HTERT RPE-1 (cell line): ENCODE results near the gene PHC1.
"Not testable (repeated sequence)": the region's sequence is repeated elsewhere in the genome, so short reads cannot be mapped to it uniquely, and the experiment has no call there.

Experiments used
- in situ Hi-C: fragments of 300-500 bp; cut with MboI; formaldehyde crosslinking; loops from 4 replicates; pipeline ENCODE4 v1.14.3; 2020; ENCODE audit warnings: low sequenced_read_pairs

Gene PHC1

GRCh38 chr12:8914033-8914715, at the start of gene PHC1:
PHC1 (plus strand) TSS chr12:8914509; CDS start chr12:8917678, 3,169 bp downstream.
- in situ Hi-C loops = not testable (repeated sequence)

GRCh38 chr12:8866429-8866828, 47.9 kb upstream of the PHC1 start:
- in situ Hi-C loops = no loop called here

- in situ Hi-C loops = no loop called here
Observed at GRCh38 chr12:8867009-8867408, 47.3 kb upstream of the PHC1 start.

GRCh38 chr12:8867786-8868185, 46.5 kb upstream of the PHC1 start:
- in situ Hi-C loops = no loop called here

- in situ Hi-C loops = no loop called here
Observed at GRCh38 chr12:8870586-8870985, 43.7 kb upstream of the PHC1 start.

GRCh38 chr12:8871068-8871467, 43.2 kb upstream of the PHC1 start:
- in situ Hi-C loops = no loop called here

GRCh38 chr12:8876887-8877286, 37.4 kb upstream of the PHC1 start:
- in situ Hi-C loops = no loop called here

- in situ Hi-C loops = no loop called here
Observed at GRCh38 chr12:8886502-8887284, 27.6 kb upstream of the PHC1 start.

GRCh38 chr12:8887285-8887715, 27.0 kb upstream of the PHC1 start:
- in situ Hi-C loops = no loop called here

- in situ Hi-C loops = no loop called here
Observed at GRCh38 chr12:8890313-8891085, 23.8 kb upstream of the PHC1 start.

- in situ Hi-C loops = no loop called here
Observed at GRCh38 chr12:8891976-8892375, 22.3 kb upstream of the PHC1 start.

- in situ Hi-C loops = no loop called here
Observed at GRCh38 chr12:8894378-8894777, 19.9 kb upstream of the PHC1 start.

- in situ Hi-C loops = no loop called here
Observed at GRCh38 chr12:8894986-8895385, 19.3 kb upstream of the PHC1 start.

- in situ Hi-C loops = no loop called here
Observed at GRCh38 chr12:8897081-8897480, 17.2 kb upstream of the PHC1 start.

GRCh38 chr12:8899830-8900229, 14.5 kb upstream of the PHC1 start:
- in situ Hi-C loops = no loop called here

- in situ Hi-C loops = not testable (repeated sequence)
Observed at GRCh38 chr12:8902703-8903102, 11.6 kb upstream of the PHC1 start.

- in situ Hi-C loops = no loop called here
Observed at GRCh38 chr12:8903646-8904045, 10.7 kb upstream of the PHC1 start.

GRCh38 chr12:8904665-8905064, 9.6 kb upstream of the PHC1 start:
- in situ Hi-C loops = no loop called here

- in situ Hi-C loops = no loop called here
Observed at GRCh38 chr12:8905546-8905945, 8.8 kb upstream of the PHC1 start.

- in situ Hi-C loops = no loop called here
Observed at GRCh38 chr12:8906266-8907180, 7.8 kb upstream of the PHC1 start.

- in situ Hi-C loops = no loop called here
Observed at GRCh38 chr12:8907513-8907912, 6.8 kb upstream of the PHC1 start.
